OCI-LY1 (cell line): Measurements from ENCODE around the gene MYOF.

Experiments
- EZH2 ChIP-seq: fragments of 200-600 bp; sonication (generic), shearing (Covaris generic); IDR thresholded peaks from 2 replicates; pipeline ENCODE4 v1.8.0; 2017; ENCODE audit warnings: borderline replicate concordance, mixed run types, mild to moderate bottlenecking, antibody characterized with exemption, low read length, moderate library complexity, mixed read lengths
- TF ChIP-seq, protein P1 (sequence below): fragments of 200-600 bp; sonication (generic), shearing (Covaris generic); IDR thresholded peaks from 2 replicates; pipeline ENCODE4 v1.5.1; 2017; ENCODE audit warnings: mild to moderate bottlenecking, antibody characterized with exemption, low read length, moderate library complexity, mixed read lengths

DNA sequence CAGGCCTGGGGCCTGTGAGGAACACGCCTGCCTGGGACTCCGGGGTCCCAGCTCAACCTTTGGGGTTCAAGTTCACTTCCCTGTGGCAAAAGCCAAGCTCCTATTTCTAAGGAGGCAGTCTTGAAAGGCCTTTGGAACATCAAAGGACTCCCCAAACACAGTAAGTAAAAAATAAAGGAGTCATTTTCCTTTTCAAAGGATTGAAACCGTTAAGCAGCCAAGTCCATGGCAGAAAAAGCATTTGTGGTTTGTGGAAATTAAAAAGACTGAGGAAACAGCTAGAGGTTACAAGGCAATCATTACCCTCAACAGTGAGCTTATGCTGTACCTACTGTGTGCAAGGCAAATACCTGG lies 200.8 kb downstream of the MYOF start:
- TF ChIP-seq, protein P1, sequence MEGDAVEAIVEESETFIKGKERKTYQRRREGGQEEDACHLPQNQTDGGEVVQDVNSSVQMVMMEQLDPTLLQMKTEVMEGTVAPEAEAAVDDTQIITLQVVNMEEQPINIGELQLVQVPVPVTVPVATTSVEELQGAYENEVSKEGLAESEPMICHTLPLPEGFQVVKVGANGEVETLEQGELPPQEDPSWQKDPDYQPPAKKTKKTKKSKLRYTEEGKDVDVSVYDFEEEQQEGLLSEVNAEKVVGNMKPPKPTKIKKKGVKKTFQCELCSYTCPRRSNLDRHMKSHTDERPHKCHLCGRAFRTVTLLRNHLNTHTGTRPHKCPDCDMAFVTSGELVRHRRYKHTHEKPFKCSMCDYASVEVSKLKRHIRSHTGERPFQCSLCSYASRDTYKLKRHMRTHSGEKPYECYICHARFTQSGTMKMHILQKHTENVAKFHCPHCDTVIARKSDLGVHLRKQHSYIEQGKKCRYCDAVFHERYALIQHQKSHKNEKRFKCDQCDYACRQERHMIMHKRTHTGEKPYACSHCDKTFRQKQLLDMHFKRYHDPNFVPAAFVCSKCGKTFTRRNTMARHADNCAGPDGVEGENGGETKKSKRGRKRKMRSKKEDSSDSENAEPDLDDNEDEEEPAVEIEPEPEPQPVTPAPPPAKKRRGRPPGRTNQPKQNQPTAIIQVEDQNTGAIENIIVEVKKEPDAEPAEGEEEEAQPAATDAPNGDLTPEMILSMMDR = no peak
- TF ChIP-seq EZH2 = no peak
